T follicular helper cell (primary cell): ENCODE data around the gene C1QTNF8.

ENCODE experiments used
- DNase-seq: peaks from one replicate; pipeline ENCODE4 v3.0.0-alpha.2; 2020; ENCODE audit warnings: low read depth

Gene C1QTNF8

GRCh38 chr16:1108299-1109252 is 12.5 kb upstream of the C1QTNF8 start:
- DNase-seq = no peak

- no peak for DNase-seq
Observed at GRCh38 chr16:1107731-1108130, 11.7 kb upstream of the C1QTNF8 start.

DNA sequence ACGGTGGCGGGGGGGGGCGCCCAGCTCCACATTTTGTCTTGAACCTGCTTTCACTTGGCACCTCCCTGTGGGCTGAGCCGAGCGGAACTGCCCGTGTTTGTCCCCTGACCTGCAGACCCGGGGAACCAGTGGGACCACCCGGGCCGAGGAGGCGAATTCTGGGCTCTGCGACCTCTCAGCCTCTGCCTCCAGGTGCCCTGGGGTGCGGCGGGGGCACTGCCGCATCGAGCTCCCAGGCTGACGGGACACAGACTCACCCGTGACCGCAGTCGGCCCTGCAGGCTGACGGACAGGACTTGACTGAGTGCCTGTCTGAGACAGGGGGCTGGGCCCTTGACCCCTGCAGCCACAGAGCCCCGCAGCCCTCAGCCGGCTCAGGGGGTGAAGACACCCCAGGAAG is 11.1 kb upstream of the C1QTNF8 start:
- DNase-seq = no peak

GRCh38 chr16:1106659-1107058 is 10.6 kb upstream of the C1QTNF8 start:
- no peak for DNase-seq

- peak; percentile 17 for DNase-seq
Observed at GRCh38 chr16:1105888-1106620, 10.0 kb upstream of the C1QTNF8 start.

- no peak for DNase-seq
Observed at GRCh38 chr16:1103636-1103980, 7.6 kb upstream of the C1QTNF8 start.

GRCh38 chr16:1102921-1103635 is 7.0 kb upstream of the C1QTNF8 start:
- DNase-seq = peak; percentile 50

DNA sequence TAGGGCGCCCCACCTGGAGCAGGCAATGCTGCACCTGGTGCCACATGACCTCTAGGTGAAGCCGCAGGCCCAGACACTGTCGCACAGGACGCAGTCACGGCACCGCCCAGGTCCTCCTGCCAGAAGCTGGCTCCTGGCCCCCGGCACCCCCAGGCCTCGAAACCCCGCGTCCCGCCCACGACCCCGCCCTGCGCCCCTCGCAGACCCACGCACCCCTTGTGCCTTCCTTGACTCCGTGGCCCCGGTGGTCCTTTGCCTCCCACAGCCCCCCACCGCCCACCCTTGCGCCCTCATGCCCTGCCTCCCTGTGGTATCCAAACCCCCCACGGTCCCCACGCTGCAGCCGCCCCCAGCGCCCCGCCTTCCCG is 6.3 kb upstream of the C1QTNF8 start:
- DNase-seq = no peak

GRCh38 chr16:1101573-1102332 is 5.7 kb upstream of the C1QTNF8 start:
- DNase-seq = no peak

GRCh38 chr16:1101133-1101532 is 5.1 kb upstream of the C1QTNF8 start:
- no peak for DNase-seq

- no peak for DNase-seq
Observed at GRCh38 chr16:1100084-1100800, 4.2 kb upstream of the C1QTNF8 start.

DNA sequence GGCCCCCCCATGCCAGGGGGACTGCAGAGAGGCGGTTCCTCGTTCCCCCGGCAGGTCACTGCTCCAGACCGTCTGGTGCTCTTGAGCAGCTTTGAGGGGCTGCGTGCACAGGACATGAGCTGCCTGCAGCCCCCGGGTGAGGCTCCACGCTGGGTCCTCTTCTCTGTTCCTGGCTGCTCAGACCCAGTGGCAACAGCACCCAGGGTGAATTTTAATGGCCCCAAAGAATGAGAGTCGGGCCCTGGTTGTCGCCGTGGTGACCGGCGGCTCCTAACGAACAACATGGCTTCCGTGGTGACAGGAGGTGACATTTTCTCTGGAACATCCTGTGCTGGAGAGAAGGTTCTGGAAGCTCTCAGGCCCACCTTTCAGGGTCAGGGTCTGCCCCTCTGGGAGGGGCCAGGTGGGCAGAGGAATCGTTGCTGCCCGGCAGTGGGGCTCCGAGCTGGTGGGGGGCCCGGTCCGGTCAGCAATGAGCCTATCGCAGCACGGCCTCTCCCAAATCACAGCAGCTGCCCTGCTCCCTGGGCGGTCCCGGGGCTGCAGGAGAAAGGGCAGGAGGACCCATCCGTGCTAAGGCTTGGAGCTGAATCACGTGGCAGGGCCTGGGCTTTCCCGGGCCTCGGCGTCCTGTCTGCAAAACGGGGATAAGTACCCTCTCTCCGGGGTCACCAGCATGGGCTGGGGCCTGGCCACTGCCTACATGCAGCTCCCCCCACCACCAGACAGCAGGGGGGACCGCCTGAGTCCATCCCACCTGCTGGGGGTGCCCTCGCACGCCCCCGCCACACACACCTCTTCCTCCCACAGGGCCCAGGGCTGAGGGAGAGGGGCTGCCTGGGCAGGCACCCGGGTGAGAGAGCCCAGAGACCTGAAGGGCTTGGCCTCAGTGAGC is 3.4 kb upstream of the C1QTNF8 start:
- DNase-seq = no peak

- no peak for DNase-seq
Observed at GRCh38 chr16:1098266-1098991, 2.4 kb upstream of the C1QTNF8 start.

GRCh38 chr16:1097800-1098199 is 1.8 kb upstream of the C1QTNF8 start:
- no peak for DNase-seq

GRCh38 chr16:1097156-1097555 is 1.1 kb upstream of the C1QTNF8 start:
- DNase-seq = no peak

DNA sequence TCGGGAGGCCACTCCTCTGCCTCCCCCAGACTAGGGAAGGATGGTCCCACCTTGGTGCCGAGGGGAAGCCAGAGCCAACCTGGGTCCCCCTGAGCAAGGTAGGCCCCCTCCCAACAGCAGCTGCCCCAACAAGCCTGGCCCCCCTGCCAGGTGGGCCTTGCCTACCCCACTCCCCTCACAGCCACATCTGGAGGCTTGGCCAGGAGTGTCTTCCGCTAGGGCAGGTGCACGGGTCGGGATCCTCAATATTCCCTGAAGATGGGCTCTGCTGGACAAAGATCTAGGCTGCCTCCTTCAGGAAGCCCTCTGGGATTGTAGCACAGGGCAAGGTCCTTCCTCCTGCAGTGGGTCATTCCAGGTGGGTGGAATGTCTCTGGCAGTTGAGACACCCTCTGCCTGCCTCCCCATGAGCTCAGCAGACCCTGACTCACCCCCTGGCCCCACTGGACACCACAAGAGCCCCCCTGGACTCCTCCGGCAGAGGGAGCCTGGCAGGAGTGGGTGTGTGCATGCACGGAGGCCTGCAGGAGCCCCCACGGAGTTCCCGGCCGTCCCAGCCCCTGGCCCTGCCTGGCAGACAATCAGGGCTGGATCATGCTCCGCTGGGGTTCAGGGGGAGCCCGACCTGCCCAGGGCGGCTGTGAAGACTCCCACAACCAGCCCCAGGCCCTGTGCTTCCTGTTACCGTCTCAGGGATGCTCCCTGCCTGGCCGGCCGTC is 435 bp downstream of the C1QTNF8 start:
- no peak for DNase-seq

GRCh38 chr16:1094601-1095449 is 1.2 kb downstream of the C1QTNF8 start:
- no peak for DNase-seq

GRCh38 chr16:1094124-1094479 is 1.9 kb downstream of the C1QTNF8 start:
- no peak for DNase-seq
